H1 (cell line): Measurements from ENCODE around the gene IL17RE. TPM values are rescaled to one million over a fixed set of nuclear protein-coding genes. Genes with fewer than 3 reads are reported as not detected.

Experiments used
- CEBPB ChIP-seq: IDR thresholded peaks from 2 replicates; pipeline ENCODE4 v1.6.1; 2012; ENCODE audit warnings: low read depth, low read length
- CHD1 ChIP-seq: IDR thresholded peaks from 2 replicates; pipeline ENCODE4 v1.6.1; 2012; ENCODE audit warnings: low read depth, low read length, improper control_type of control experiment
- FOSL1 ChIP-seq: IDR thresholded peaks from 2 replicates; pipeline ENCODE4 v1.6.1; 2011; ENCODE audit warnings: mild to moderate bottlenecking, low read depth, low read length, moderate library complexity; ENCODE audit not compliant: insufficient read depth
- JUN ChIP-seq: IDR thresholded peaks from 2 replicates; pipeline ENCODE4 v1.6.1; 2011; ENCODE audit warnings: low read depth, mild to moderate bottlenecking, improper control_type of control experiment, low read length
- SAP30 ChIP-seq: fragments of 300-600 bp; sonication (generic); IDR thresholded peaks from 2 replicates; pipeline ENCODE4 v1.7.1; 2012; ENCODE audit warnings: low read length, moderate library complexity, mild to moderate bottlenecking, inconsistent platforms; ENCODE audit not compliant: insufficient read depth, insufficient replicate concordance
- TAF7 ChIP-seq: optimal IDR thresholded peaks from 2 replicates; pipeline ENCODE3; 2011; ENCODE audit warnings: low read depth, mild to moderate bottlenecking, inconsistent platforms, low read length, moderate library complexity, borderline replicate concordance
- polyA plus RNA-seq, 7 experiments: library from polyadenylated mRNA; depleted of rRNA in 3 of 7; stranded (reverse) in 5 of 7; unstranded in 2 of 7; fragments of >200 nt in 5 of 7; fragments of 200-250 nt in 2 of 7; gene quantifications; 1 replicate in 5 of 7; 2 replicates in 1 of 7; 4 replicates in 1 of 7; pipeline versions ENCODE4 v1.2.1 to v1.2.3, GENCODE V29; 2011 to 2013; ENCODE audit warnings: missing spikeins in 2 of 7, mixed read lengths in 2 of 7
- total RNA-seq: library from RNA; stranded (reverse); fragmentation: NEBNext Ultra II Directional; extraction: Animal tissue kit (Norgen Biotek cat#: 25700); gene quantifications from 2 replicates; pipeline ENCODE4 v1.2.1, GENCODE V29; 2021

Gene IL17RE
- total and polyA plus RNA-seq, 2 of the 8 experiments (the other 6 are each of a cell fraction or from before 2014, with no cell fraction given), result 3.4 to 4.9 TPM

DNA sequence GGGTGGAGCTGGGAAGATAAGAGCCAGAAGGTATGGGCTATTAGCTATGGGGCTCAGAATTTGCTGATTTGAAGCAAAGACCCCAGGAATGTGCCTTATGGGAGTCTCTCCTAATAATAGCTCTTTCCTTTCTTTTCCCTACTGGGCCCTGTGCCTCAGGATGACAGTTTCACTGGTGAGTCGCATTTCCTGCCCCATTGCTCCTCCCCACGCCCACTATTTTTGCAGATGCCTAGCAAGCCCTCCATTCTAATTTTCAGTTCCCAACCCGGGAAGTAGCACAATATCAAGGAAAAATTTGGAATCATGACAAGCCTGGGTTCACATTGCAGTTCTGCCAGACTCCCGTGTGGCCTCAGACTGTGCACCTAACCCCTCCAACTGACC is 583 bp downstream of the IL17RE start (continued):
- no peak for TF ChIP-seq CHD1
- no peak for TF ChIP-seq JUN
- no peak for TF ChIP-seq SAP30
- no peak for TF ChIP-seq CEBPB
- TF ChIP-seq TAF7, result no peak
- TF ChIP-seq FOSL1, result no peak
